ENCODE results near the gene CLIC1.

The CLIC1 gene

DNA sequence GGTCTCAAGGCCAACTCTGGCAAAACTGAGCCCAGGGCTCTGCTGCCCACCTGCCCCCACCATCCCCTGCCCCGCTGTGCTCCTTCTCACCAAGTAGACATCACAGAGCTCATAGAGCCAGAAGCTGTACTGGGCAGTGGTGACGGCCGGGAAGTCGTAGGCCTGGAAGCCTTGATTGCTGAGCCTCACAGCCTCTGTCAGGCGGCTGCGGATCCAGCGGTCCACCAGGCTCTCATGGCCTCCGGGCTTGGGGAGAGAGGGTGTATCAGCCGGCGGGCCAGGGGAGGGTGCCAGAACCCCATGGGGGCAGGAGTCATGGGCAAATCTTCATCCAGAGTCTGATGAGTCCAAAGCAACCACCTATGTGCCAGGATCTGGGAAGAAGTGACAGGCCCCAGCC is 43.6 kb upstream of the CLIC1 start:
- TF ChIP-seq, protein P1, sequence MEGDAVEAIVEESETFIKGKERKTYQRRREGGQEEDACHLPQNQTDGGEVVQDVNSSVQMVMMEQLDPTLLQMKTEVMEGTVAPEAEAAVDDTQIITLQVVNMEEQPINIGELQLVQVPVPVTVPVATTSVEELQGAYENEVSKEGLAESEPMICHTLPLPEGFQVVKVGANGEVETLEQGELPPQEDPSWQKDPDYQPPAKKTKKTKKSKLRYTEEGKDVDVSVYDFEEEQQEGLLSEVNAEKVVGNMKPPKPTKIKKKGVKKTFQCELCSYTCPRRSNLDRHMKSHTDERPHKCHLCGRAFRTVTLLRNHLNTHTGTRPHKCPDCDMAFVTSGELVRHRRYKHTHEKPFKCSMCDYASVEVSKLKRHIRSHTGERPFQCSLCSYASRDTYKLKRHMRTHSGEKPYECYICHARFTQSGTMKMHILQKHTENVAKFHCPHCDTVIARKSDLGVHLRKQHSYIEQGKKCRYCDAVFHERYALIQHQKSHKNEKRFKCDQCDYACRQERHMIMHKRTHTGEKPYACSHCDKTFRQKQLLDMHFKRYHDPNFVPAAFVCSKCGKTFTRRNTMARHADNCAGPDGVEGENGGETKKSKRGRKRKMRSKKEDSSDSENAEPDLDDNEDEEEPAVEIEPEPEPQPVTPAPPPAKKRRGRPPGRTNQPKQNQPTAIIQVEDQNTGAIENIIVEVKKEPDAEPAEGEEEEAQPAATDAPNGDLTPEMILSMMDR (conservative IDR thresholded peaks at IDR 0.05), result no peak

GRCh38 chr6:31778999-31779885 is 42.9 kb upstream of the CLIC1 start:
- H3K27ac ChIP-seq, result no peak overlapping the region
- TF ChIP-seq, protein P1 (conservative IDR thresholded peaks at IDR 0.05), result no peak

More for the DNA sequence above, 43.6 kb upstream of the CLIC1 start:
- H3K27ac ChIP-seq, result no peak overlapping the region

DNA sequence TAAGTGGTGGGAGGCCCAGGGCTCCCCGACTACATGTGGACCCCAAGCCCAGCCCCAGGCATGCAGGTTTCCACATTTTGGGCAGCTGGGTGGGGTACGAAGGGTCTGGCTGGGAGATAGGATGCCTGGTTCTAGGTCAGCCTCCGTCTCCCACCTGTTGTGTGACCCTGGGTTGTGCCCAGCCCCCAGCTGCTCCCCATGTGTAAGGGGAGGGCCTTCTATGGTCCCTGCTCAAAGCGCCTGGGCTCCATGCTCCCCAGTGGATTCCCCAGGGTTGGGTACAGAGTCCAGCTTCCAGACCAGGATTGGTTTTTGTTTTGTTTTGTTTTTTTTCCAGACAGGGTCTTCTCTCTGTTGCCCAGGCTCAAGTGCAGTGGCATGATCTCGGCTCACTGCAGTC is 41.9 kb upstream of the CLIC1 start:
- TF ChIP-seq, protein P1 (conservative IDR thresholded peaks at IDR 0.05), result no peak
- H3K27ac ChIP-seq, result no peak overlapping the region

DNA sequence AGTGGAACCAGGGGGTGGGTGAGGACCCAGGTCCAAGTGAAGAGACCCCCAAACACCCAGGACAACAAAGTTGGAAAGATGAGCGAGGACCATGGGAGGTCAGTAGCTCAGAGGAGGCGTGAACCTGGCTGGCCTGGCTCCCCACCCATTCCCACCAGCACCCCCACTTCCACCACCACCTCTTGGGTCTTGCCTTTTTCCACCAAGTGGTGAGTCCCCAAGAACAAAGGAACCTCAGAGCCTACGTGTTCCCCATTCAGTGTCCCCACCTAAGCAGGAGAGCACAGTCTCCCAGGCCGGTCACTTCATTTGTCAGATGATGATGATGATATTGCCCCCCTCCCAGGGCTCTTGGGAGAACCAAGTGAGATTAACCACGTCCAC is 41.3 kb upstream of the CLIC1 start:
- H3K27ac ChIP-seq, result no peak overlapping the region
- TF ChIP-seq, protein P1 (conservative IDR thresholded peaks at IDR 0.05), result no peak

GRCh38 chr6:31776989-31777666 is 40.8 kb upstream of the CLIC1 start, which contains the start of gene VWA7:
Gene VWA7 (minus strand): TSS chr6:31777328. CDS start chr6:31776779, 549 bp downstream.
- no peak within 1 kb of the TSS for H3K27ac ChIP-seq
- TF ChIP-seq, protein P1 (conservative IDR thresholded peaks at IDR 0.05), result no peak

- H3K27ac ChIP-seq, result no peak overlapping the region
- TF ChIP-seq, protein P1 (conservative IDR thresholded peaks at IDR 0.05), result no peak
Observed at GRCh38 chr6:31776485-31776988, 40.2 kb upstream of the CLIC1 start.
